Stimulated activated CD8-positive, alpha-beta memory T cell treated with anti-CD3 and anti-CD28 coated beads, Interleukin-15, amount 100 ng/mL, for 24 hours (primary cell): ENCODE results near the gene KIF5C.

Experiments used
- DNase-seq: peaks from one replicate; pipeline ENCODE4 v3.0.0-alpha.2; 2020; ENCODE audit warnings: low read depth

The KIF5C gene

GRCh38 chr2:148989882-148990493 lies 115.0 kb downstream of the KIF5C start:
- no peak for DNase-seq

GRCh38 chr2:148990968-148991367 lies 115.9 kb downstream of the KIF5C start:
- no peak for DNase-seq

GRCh38 chr2:148992448-148992847 lies 117.4 kb downstream of the KIF5C start:
- DNase-seq = no peak

GRCh38 chr2:148993351-148993750 lies 118.3 kb downstream of the KIF5C start:
- no peak for DNase-seq

GRCh38 chr2:148994341-148994740 lies 119.3 kb downstream of the KIF5C start:
- DNase-seq = no peak

- DNase-seq = no peak
These were observed 121.8 kb downstream of the KIF5C start for GRCh38 chr2:148996805-148997204.

- no peak for DNase-seq
These were observed 123.3 kb downstream of the KIF5C start for GRCh38 chr2:148998165-148998830.

GRCh38 chr2:148998831-148999200 lies 123.8 kb downstream of the KIF5C start:
- DNase-seq = no peak

GRCh38 chr2:148999451-148999921 lies 124.5 kb downstream of the KIF5C start:
- no peak for DNase-seq

GRCh38 chr2:149000158-149000938 lies 125.3 kb downstream of the KIF5C start:
- no peak for DNase-seq

GRCh38 chr2:149001496-149001895 lies 126.5 kb downstream of the KIF5C start:
- DNase-seq = no peak

- DNase-seq = no peak
These were observed 127.4 kb downstream of the KIF5C start for GRCh38 chr2:149002378-149002890.

- DNase-seq = no peak
These were observed 128.1 kb downstream of the KIF5C start for GRCh38 chr2:149002891-149003740.

GRCh38 chr2:149004836-149005235 lies 129.8 kb downstream of the KIF5C start:
- DNase-seq = no peak

GRCh38 chr2:149005471-149006077 lies 130.5 kb downstream of the KIF5C start:
- no peak for DNase-seq

GRCh38 chr2:149006883-149007543 lies 132.0 kb downstream of the KIF5C start:
- no peak for DNase-seq

- no peak for DNase-seq
These were observed 133.4 kb downstream of the KIF5C start for GRCh38 chr2:149008381-149008780.

GRCh38 chr2:149009576-149010461 lies 134.8 kb downstream of the KIF5C start:
- no peak for DNase-seq

- DNase-seq = no peak
These were observed 137.5 kb downstream of the KIF5C start for GRCh38 chr2:149012545-149012944.

- DNase-seq = no peak
These were observed 140.5 kb downstream of the KIF5C start for GRCh38 chr2:149015501-149015900.
